Neural progenitor cell (in vitro differentiated cells): ENCODE data around the gene PRSS22.

ENCODE experiments used
- EZH2 ChIP-seq: fragments of 200-600 bp; sonication (generic); IDR thresholded peaks from 2 replicates; pipeline ENCODE4 v1.6.1; 2017; ENCODE audit warnings: antibody characterized with exemption, mild to moderate bottlenecking, moderate library complexity
- TF ChIP-seq, protein P1 (sequence below): fragments of 200-600 bp; sonication (generic); IDR thresholded peaks from 2 replicates; pipeline ENCODE4 v1.5.1; 2017; ENCODE audit warnings: antibody characterized with exemption, mild to moderate bottlenecking

DNA sequence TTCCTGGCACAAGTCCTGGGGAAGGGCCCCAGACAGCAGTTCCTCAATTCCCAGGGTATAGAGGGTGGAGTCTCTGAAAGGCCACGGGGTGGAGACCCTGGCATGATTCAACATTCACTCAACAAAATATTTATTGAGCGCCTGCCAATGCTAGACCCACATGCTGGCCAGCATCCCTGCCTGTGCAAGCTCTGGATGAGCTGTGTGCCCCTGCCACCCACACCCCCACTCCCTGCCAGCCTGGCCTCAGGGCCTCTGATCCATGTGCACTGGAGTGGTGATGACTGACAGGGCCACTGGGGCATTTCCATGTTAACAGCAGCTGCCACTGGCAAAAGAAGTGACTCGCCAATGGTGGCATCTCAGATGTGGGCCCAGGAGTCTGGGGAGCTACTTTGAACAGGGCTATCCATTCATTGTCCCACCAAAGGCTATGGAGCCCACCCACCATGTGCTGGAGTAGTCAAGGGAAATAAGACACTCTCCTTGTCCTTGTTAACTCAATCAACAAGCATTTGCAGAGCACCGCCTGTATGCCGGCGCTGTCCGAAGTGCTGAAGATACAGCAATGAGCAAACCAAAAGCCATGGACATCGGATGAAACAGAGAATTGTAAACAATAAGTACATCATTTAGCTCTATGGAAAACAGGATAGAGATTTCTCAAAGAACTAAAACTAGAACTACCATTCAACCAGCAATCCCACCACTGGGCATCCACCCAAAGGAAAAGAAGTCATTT is 3.0 kb upstream of the PRSS22 start:
- TF ChIP-seq, protein P1, sequence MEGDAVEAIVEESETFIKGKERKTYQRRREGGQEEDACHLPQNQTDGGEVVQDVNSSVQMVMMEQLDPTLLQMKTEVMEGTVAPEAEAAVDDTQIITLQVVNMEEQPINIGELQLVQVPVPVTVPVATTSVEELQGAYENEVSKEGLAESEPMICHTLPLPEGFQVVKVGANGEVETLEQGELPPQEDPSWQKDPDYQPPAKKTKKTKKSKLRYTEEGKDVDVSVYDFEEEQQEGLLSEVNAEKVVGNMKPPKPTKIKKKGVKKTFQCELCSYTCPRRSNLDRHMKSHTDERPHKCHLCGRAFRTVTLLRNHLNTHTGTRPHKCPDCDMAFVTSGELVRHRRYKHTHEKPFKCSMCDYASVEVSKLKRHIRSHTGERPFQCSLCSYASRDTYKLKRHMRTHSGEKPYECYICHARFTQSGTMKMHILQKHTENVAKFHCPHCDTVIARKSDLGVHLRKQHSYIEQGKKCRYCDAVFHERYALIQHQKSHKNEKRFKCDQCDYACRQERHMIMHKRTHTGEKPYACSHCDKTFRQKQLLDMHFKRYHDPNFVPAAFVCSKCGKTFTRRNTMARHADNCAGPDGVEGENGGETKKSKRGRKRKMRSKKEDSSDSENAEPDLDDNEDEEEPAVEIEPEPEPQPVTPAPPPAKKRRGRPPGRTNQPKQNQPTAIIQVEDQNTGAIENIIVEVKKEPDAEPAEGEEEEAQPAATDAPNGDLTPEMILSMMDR: no peak
- no peak for TF ChIP-seq EZH2
